ENCODE results near the gene CYP11A1. TPM values are rescaled to one million over a fixed set of nuclear protein-coding genes. Genes with fewer than 3 reads are reported as not detected.
"Not testable (repeated sequence)": the region's sequence is repeated elsewhere in the genome, so short reads cannot be mapped to it uniquely, and the experiment has no call there.

CYP11A1 gene
- polyA plus RNA-seq, 3 donors = 1.00 to 1.2 (median 1.1) TPM

DNA sequence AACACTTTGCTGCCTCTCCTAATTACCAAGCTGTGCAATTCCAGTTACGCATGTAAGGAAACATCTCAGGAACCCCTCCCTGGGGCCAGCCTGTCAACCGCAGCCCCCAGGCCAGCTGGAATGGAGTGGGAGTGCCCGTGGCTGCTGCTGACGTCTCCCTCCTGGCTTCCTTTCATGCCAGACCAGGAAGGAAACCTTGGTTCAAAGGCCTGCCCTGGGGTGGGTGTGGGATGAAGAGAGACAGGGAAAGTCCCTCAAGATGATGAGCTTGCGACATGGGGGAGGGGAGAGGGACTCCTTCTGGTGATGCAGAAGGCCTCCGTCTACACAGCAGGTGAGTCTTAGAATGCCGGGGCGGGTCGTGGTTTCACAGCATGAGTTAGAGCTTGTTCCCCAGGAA is 11.4 kb upstream of the CYP11A1 start:
- peak in 9 of 11 donors; percentile 45 to 78 (median 54) for DNase-seq (ENCODE audit: extremely low read depth in 1 of 11, low read depth in 9 of 11, low spot score in 4 of 11)

DNA sequence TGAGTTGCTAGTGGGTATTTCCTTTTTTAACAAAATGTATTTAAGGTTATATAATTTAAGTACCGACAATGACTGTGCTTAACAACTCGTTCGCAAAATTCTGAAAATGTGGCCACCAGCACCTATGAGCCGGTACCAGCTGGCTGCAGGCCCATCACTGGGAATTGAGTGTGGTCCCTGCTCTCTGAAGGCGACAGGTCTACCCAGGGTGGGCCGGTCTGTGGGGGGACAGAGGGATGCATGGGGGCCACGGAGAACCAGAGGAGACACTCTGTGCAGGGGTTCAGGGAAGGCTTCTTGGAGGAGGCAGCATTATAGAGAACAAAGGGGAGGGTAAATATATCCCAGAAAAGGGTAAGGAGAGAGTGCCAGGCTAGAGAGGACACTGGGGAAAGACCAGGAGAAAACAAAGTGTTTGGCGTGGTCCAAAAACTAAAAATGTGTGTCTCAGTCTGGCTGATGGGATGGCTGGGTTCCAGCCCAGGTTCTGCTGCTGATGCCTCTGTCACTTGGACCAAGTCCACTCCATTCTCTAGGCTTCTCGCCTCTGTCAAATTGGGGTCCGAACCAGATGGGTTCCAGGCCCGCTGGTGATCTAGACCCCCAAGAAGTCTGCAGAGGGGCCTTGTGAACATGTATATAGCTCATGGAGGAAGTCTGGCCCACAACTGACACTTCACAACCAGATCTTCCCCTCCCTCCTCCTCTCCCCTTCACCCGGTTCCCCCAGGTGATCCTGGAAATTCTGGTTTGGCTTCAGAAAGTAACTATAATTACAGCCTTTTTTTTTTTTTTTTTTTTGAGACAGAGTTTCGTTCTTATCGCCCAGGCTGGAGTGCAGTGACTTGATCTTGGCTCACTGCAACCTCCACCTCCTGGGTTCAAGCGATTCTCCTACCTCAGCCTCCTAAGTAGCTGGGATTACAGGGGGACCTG is 10.7 kb upstream of the CYP11A1 start:
- DNase-seq (ENCODE audit: extremely low read depth in 1 of 11, low read depth in 9 of 11, low spot score in 4 of 11) = no peak

DNA sequence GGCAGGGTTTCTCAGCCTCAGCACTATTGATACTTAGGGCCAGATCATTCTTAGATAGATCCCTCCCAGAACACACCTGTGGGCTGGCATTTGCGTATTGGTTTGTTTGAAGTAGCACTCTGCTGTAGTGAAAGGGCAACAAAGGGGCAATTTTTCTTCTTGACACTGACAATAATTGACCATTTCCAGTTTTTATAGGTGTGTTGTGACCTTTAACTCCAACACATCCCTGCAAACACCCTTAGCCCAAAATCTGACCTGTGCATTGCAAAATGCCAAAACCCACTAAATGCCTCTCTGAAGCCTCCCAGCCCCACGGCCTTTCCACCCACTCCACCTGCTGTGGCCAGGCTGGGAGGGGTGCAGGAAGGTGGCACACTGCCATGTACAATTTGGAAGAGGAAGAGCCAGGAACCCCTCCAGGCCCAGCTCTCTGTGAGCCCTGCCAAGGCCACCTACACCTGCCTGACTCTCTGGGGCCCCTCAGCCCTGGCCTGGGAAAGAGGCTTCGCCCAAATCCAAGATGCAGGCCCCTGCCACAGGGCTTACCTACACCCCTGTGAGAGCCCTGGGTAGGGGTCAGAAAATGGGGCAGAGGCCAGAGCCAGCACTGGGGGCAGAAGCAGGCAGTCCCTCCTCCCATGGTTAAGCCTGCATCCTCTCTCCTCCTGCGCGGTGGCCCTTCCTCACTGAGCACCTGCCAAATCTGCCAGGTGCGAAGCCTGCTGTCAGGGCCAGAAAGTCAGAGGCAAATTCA is 9.6 kb upstream of the CYP11A1 start:
- DNase-seq (ENCODE audit: extremely low read depth in 1 of 11, low read depth in 9 of 11, low spot score in 4 of 11) = no peak

DNA sequence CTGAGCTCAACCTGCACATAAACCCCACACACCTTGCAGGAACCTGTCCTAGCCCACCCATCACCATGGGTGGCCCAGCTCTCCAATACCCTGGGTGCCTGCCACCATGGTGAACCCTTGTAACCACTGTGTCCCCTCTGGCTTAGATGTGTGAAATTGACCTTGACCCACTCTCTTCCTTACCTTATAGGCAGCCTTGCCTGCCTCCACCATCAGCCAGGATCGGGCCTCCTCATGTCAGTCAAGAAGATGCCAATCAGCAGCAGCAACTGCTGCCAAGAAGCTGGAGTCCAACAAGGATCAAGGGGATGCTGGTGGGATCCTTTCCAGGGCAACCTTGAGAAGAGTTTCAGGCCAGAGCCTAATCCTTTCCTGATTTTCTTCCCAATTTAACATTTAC is 8.8 kb upstream of the CYP11A1 start:
- DNase-seq (ENCODE audit: extremely low read depth in 1 of 11, low read depth in 9 of 11, low spot score in 4 of 11) = no peak

GRCh38 chr15:74375303-74375693 is 7.9 kb upstream of the CYP11A1 start:
- DNase-seq (ENCODE audit: extremely low read depth in 1 of 11, low read depth in 9 of 11, low spot score in 4 of 11) = peak in 9 of 11 donors; percentile 46 to 88 (median 67)

- no peak for DNase-seq (ENCODE audit: extremely low read depth in 1 of 11, low read depth in 9 of 11, low spot score in 4 of 11)
Measured at GRCh38 chr15:74374648-74375302, 7.3 kb upstream of the CYP11A1 start.

DNA sequence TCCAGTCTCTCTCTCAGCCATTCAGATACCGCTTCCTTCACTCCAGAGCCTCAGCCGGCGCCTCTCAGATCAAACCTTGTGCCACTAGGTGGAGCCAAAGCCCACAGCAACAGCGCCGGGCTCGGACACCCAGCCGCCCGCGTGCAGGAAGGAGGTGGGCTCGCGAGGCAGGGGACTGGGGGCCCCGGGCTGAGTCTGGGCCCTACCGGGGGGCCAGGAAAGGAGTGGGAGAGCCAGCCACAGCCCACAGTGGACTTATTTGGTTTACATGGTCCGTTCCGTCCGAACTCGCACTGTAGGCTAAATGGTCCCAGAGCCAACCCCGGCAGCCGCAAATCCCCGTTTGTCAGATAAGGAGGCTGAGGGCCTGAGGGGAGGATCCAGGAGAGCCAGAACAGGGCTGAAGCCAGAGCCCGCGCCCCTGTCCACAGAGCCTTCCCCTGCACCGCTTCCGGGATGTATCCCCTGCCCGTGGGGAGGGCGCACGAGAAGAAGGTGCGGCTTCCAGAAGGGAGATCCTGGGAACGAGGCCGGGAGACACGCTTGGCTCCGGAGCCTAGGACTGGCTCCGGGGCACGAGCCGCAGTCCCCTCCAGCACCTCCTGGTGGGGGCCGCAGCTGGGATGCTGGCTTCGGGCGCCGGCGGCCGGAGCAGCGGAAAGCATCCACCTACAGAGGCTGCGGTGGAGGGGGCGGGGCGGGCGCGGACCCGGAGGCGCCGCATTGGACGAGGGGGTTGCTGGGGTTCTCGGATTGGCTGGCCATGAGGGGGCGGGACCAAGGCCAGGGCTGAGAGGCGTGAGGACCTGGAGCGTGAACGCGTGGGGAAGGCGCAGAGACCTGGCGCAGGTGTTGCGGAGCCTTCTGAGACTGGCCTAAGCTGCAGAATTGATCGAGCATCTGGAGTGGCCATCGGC is 6.5 kb upstream of the CYP11A1 start:
- peak; percentile 66 to 87 (median 83) for DNase-seq (ENCODE audit: extremely low read depth in 1 of 11, low read depth in 9 of 11, low spot score in 4 of 11)

- DNase-seq (ENCODE audit: extremely low read depth in 1 of 11, low read depth in 9 of 11, low spot score in 4 of 11) = no peak
Measured at GRCh38 chr15:74373056-74373650, 5.7 kb upstream of the CYP11A1 start.

DNA sequence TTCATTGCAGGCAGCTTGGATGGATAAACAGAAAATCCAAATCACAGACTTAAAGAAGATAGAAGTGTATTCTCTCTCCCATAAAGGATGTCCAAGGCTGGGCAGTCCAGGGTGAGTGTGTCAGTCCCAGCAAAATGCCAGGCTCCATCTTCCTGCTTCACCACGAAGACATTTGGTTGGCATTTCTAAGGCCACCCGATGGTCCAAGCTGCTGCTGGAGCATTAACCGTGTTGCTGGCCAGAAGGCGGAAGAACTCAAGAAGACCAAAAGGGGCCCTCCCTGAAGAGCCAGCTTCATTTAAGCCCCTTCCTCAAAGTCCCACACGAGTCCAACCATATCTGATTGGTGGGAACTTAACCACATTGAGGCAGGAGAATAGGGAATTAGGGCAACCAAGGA is 3.0 kb upstream of the CYP11A1 start:
- no peak for DNase-seq (ENCODE audit: extremely low read depth in 1 of 11, low read depth in 9 of 11, low spot score in 4 of 11)

- no peak for DNase-seq (ENCODE audit: extremely low read depth in 1 of 11, low read depth in 9 of 11, low spot score in 4 of 11)
Measured at GRCh38 chr15:74369756-74370155, 2.3 kb upstream of the CYP11A1 start.

GRCh38 chr15:74369084-74369745 is 1.8 kb upstream of the CYP11A1 start:
- no peak for DNase-seq (ENCODE audit: extremely low read depth in 1 of 11, low read depth in 9 of 11, low spot score in 4 of 11)

- DNase-seq (ENCODE audit: extremely low read depth in 1 of 11, low read depth in 9 of 11, low spot score in 4 of 11) = no peak
Measured at GRCh38 chr15:74368121-74368520, 675 bp upstream of the CYP11A1 start.

DNA sequence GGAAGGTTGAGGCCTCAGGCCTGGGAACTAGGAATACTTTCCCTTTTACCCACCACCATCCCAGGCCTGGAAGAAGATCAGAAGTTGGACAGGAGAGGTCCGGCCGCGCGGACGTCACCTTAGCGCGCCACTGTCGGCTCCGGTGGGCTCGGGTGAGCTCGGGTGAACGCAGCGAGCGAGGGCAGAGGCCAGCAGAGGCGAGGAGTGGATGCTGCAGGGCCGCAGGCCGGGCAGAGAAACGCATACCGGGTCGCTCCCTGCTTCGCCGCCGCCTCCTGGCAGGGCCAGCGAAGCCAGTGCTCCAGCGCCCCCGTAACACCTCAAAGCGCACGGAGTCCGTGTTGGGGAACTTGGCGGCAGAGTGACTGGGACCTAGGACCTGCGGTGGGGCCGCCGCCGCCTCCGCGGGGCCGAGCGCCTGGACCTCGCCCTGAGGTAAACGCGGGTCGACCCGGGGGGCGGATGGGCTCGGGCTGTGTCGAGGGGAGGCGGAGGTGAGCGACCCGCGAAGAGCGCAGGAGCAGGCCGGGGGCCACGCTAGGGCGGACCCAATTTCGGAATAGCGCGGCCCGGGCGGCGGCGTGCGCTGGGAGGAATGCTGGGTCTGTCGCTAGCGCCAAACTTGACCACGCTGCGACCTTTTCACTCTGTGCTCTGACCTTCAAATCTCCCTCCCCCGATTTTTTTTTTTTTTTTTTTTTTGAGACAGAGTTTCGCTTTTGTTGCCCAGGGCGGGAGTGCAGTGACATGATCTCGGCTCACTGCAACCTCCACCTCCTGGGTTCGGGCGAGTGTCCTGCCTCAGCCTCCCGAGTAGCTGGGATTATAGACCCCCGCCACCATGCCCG is 1.6 kb downstream of the CYP11A1 start:
- DNase-seq (ENCODE audit: extremely low read depth in 1 of 11, low read depth in 9 of 11, low spot score in 4 of 11) = peak in 4 of 11 donors; percentile 43 to 66 (median 56)

DNA sequence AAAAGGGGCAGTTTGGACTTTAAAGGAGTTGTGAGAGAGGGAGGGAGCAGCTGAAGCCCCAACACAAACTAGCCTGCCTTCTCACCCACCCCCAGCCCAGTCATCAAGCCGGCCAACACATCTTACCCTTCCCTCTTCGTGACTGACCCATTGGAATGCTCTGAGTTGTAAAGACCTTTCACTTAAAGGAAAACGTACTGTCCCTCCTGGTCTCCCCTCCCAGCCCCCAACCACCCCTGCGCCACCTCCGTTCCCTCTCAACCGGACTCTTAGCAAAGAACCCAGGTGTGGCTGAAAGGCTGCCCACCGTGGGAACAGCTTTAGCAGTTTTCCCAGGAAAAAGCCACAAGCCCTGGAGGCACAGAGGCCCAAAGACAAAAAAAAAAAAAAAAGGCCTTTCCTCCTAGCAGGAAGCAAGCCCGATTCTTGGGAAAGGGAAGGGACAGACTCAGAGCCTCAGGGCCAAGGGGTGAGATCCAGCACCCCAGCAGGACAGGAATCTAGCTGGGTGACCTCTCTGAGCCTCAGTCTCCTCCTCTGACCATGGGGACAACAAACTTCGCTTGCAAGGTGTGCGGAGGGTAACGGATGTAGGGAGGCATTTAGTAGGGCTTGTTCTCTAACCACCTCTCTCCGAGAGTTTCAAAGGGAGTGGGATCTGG is 2.4 kb downstream of the CYP11A1 start:
- DNase-seq (ENCODE audit: extremely low read depth in 1 of 11, low read depth in 9 of 11, low spot score in 4 of 11) = no peak

GRCh38 chr15:74362482-74362881 is 5.0 kb downstream of the CYP11A1 start:
- DNase-seq (ENCODE audit: extremely low read depth in 1 of 11, low read depth in 9 of 11, low spot score in 4 of 11) = no peak

DNA sequence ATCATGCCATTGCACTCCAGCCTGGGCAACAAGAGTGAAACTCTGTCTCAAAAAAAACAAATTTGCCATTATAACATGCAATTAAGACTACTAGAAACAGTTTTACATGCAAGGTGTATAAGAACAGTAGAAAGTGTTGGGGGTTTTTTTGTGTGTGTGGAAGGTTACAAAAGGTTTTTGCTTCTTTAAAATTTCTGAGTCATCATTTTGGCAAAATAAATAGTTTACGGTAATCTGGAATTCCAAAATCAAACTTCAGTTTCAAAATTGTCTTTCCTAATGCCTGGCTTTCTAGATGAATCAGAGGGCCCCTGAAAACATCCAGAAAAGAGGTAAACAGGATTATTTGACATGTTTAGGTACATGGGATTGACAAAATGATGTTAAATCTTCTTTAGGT is 6.6 kb downstream of the CYP11A1 start:
- not testable (repeated sequence) for DNase-seq (ENCODE audit: extremely low read depth in 1 of 11, low read depth in 9 of 11, low spot score in 4 of 11)
